22Rv1 (cell line): ENCODE results near the gene BEGAIN.

Experiments used
- ZFX ChIP-seq: fragments of 450-650 bp; IDR thresholded peaks from 2 replicates; pipeline ENCODE4 v1.6.1; 2017; ENCODE audit warnings: antibody characterized with exemption, borderline replicate concordance
- TF ChIP-seq, protein P1 (sequence below): fragments of 450-650 bp; IDR thresholded peaks from 2 replicates; pipeline ENCODE4 v1.5.1; 2017; ENCODE audit warnings: mild to moderate bottlenecking

- TF ChIP-seq, protein P1, sequence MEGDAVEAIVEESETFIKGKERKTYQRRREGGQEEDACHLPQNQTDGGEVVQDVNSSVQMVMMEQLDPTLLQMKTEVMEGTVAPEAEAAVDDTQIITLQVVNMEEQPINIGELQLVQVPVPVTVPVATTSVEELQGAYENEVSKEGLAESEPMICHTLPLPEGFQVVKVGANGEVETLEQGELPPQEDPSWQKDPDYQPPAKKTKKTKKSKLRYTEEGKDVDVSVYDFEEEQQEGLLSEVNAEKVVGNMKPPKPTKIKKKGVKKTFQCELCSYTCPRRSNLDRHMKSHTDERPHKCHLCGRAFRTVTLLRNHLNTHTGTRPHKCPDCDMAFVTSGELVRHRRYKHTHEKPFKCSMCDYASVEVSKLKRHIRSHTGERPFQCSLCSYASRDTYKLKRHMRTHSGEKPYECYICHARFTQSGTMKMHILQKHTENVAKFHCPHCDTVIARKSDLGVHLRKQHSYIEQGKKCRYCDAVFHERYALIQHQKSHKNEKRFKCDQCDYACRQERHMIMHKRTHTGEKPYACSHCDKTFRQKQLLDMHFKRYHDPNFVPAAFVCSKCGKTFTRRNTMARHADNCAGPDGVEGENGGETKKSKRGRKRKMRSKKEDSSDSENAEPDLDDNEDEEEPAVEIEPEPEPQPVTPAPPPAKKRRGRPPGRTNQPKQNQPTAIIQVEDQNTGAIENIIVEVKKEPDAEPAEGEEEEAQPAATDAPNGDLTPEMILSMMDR: no peak
- TF ChIP-seq ZFX: no peak
Measured at GRCh38 chr14:100554696-100555320, 32.4 kb downstream of the BEGAIN start.
